AG04449 (cell line): ENCODE measurements around the gene ASZ1.
"Not testable (repeated sequence)": the region's sequence is repeated elsewhere in the genome, so short reads cannot be mapped to it uniquely, and the experiment has no call there.

ENCODE experiments used
- CTCF ChIA-PET: fragments of 350-600 bp; formaldehyde crosslinking; extraction: SDS; loops from one replicate; lab custom pipeline; 2021; ENCODE audit warnings: antibody characterized with exemption; lab: Yijun Ruan, JAX
- POLR2A ChIA-PET: fragments of 400-600, 350-600 bp; formaldehyde crosslinking; extraction: SDS; loops from one replicate; lab custom pipeline; 2020; ENCODE audit warnings: antibody characterized with exemption, inconsistent platforms; lab: Yijun Ruan, JAX
- DNase-seq: peaks from one replicate; pipeline ENCODE4 v3.0.0-alpha.2; 2010; ENCODE audit warnings: low read depth, low spot score
- H3K4me3 ChIP-seq: 2 replicates; pipeline ENCODE4 v1.5.1; 2011; ENCODE audit warnings: low read depth, mild to moderate bottlenecking, control low read depth, low read length
- TF ChIP-seq, protein P1 (sequence below): IDR thresholded peaks from one replicate; pipeline ENCODE4 v1.5.1; 2011; ENCODE audit warnings: mild to moderate bottlenecking, moderate library complexity, low read length, control low read depth, inconsistent platforms; ENCODE audit not compliant: insufficient read depth; ENCODE audit errors: missing control alignments

The ASZ1 gene, protein sequence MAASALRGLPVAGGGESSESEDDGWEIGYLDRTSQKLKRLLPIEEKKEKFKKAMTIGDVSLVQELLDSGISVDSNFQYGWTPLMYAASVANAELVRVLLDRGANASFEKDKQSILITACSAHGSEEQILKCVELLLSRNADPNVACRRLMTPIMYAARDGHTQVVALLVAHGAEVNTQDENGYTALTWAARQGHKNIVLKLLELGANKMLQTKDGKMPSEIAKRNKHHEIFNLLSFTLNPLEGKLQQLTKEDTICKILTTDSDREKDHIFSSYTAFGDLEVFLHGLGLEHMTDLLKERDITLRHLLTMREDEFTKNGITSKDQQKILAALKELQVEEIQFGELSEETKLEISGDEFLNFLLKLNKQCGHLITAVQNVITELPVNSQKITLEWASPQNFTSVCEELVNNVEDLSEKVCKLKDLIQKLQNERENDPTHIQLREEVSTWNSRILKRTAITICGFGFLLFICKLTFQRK

DNA sequence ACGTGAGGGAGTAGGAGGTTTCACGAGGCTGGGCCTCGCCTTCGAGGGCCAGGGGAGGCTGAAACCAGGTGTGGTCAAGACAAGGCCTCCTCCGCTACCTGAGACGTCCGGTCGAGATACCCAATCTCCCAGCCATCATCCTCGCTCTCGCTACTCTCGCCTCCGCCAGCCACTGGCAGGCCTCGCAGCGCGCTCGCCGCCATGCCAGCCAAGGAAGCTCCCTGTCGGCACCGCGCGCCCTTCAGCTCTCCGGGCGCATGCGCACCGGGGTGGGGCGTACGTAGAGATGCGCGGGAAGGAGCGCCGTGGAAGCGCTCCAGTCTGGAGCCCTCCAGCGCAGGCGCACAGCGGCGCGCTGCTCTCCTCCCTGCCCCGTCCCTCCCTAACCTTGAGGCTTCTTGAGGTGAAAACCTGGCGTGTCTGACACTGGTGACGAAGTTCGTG is at the start of gene ASZ1:
Gene ASZ1, minus strand, starts transcription at position 236 of the 444 bp plus-strand sequence. Its CDS starts 33 bp downstream, at position 203.
- POLR2A ChIA-PET = no interaction called here
- no peak for DNase-seq
- no peak within 1 kb of the TSS for H3K4me3 ChIP-seq
- CTCF ChIA-PET = no interaction called here
- TF ChIP-seq, protein P1, sequence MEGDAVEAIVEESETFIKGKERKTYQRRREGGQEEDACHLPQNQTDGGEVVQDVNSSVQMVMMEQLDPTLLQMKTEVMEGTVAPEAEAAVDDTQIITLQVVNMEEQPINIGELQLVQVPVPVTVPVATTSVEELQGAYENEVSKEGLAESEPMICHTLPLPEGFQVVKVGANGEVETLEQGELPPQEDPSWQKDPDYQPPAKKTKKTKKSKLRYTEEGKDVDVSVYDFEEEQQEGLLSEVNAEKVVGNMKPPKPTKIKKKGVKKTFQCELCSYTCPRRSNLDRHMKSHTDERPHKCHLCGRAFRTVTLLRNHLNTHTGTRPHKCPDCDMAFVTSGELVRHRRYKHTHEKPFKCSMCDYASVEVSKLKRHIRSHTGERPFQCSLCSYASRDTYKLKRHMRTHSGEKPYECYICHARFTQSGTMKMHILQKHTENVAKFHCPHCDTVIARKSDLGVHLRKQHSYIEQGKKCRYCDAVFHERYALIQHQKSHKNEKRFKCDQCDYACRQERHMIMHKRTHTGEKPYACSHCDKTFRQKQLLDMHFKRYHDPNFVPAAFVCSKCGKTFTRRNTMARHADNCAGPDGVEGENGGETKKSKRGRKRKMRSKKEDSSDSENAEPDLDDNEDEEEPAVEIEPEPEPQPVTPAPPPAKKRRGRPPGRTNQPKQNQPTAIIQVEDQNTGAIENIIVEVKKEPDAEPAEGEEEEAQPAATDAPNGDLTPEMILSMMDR = no peak

DNA sequence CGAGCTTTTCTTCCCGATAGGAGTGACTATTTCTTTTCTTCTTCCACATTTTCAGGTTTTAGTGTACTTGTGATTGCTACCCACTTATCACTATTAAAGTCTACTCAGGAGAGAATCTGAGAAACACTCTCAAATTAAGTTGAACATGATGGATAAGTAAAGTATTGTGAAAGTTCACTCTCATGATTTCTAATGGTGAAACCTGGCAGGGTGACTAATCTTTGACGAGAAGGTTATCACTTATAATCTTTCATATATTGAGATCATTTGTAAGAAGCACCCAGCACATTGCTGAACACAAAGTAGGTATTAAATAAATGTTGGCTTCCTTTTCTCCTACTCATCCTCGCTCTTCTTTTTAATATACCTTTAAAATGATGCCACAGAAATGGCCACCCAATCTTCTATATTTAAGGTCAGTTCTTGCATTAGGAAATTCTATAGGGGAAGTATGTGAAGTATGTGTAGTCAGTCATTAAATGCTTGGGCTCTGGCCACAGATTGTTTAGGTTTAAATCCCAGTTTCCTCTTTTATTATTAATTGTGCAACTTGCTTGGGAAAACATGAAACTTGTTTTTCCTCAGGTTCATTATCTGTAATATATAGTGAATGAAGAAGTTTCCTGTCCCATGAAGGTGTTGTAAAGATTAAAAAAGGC is 49.4 kb upstream of the ASZ1 start:
- CTCF ChIA-PET = no interaction called here
- no peak for DNase-seq
- no peak overlapping the region for H3K4me3 ChIP-seq
- TF ChIP-seq, protein P1 = no peak
- POLR2A ChIA-PET = no interaction called here

DNA sequence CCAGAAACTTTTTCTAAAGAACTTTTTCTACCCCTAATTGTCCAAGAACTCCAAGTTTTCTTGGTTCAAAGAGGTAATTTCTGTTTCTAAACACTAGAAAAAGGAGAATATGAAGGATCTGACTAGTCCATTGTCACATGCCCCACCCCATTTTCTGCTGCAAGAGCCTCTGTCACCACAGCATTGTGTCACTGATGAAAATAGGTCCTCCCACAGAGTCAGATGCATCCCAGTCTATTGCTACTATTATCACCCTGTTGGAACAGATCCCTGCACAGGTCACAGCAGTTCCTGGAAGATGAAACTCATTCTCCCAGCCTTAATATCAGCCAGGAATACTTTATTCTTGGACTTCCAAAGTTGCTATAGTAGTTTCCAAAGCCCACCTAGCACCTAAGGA is 45.0 kb upstream of the ASZ1 start:
- no peak overlapping the region for H3K4me3 ChIP-seq
- no peak for DNase-seq
- TF ChIP-seq, protein P1 = no peak
- ChIA-PET CTCF (no interaction called here), POLR2A (no interaction called here)

DNA sequence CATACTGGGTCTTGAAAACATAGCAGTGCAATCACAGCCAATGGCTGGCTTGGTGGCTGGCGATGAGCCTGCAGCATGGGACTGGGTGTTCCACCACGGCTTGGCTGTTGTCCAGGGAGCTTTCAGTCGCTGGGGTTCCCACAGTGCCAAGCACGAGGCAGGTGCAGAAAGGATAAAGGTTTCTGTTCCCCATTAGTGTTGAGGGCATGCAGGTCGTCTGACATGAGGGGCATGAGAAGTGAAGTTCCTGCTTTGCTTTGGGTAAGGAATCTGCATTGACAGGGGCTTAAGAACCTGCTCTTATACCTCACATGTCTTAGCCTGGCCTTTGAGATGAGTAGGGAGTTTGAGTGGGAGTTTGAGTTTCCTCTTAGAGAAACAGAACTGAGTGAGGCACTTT is 43.5 kb upstream of the ASZ1 start:
- H3K4me3 ChIP-seq = no peak overlapping the region
- TF ChIP-seq, protein P1 = no peak
- CTCF ChIA-PET = no interaction called here
- DNase-seq = no peak
- POLR2A ChIA-PET = no interaction called here

DNA sequence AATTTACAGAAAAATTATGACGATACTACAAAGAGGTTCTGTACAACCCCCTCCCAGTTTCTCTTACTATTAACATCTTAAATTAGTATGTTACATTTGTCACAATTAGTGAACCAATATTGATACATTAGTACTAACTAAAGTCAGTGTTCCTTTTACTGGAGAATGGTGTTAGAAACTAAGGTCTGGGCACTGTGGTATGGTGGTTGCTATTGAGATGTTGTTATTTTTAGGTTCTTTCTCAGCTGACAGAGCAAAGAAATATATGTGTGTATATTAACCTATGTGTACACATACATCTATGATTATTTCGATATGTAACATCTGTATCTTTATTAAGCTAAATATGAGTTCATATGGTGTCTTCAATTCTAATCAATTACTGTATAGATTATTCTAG is 40.9 kb upstream of the ASZ1 start:
- DNase-seq = no peak
- CTCF ChIA-PET = interaction anchor here (0.9 to 1.0 kb wide), 2 partner anchors 10 to 12 kb away, joined by 3 read pairs; no protein-coding TSS in a partner anchor
- POLR2A ChIA-PET = no interaction called here
- TF ChIP-seq, protein P1 = no peak
- H3K4me3 ChIP-seq = no peak overlapping the region

DNA sequence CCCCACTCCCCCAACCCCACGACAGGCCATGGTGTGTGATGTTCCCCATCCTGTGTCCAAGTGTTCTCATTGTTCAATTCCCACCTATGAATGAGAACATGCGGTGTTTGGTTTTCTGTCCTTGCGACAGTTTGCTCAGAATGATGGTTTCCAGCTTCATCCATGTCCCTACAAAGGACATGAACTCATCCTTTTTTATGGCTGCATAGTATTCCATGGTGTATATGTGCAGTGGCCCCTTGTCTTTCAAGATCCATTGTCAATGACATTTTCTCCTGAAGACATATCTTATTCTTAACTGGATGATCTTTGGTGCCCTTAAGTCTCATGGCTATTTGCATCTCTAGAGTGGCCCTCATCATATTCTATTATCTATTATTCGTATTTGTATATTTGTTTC is 33.5 kb upstream of the ASZ1 start:
- POLR2A ChIA-PET, H3K4me3 ChIP-seq, DNase-seq, CTCF ChIA-PET: not testable (repeated sequence)
